HFFc6 (cell line): ENCODE measurements around the gene ABT1. TPM values are rescaled to one million over a fixed set of nuclear protein-coding genes. Genes with fewer than 3 reads are reported as not detected.

Experiments
- DNase-seq: peaks from one replicate; pipeline ENCODE4 v3.0.0-alpha.2; 2018
- H3K27ac Mint-ChIP-seq: 2 replicates; pipeline ENCODE4 v1.8.0; 2020; ENCODE audit warnings: mild to moderate bottlenecking, mixed read lengths
- H3K27me3 Mint-ChIP-seq: 2 replicates; pipeline ENCODE4 v1.8.0; 2021; ENCODE audit warnings: mild to moderate bottlenecking, moderate library complexity, mixed read lengths; ENCODE audit not compliant: insufficient read depth
- H3K36me3 Mint-ChIP-seq: 2 replicates; pipeline ENCODE4 v1.8.0; 2021; ENCODE audit warnings: low read depth, mixed read lengths
- H3K4me1 Mint-ChIP-seq: 2 replicates; pipeline ENCODE4 v1.8.0; 2020; ENCODE audit warnings: low read depth, mixed read lengths
- H3K4me3 Mint-ChIP-seq: 2 replicates; pipeline ENCODE4 v1.8.0; 2020; ENCODE audit warnings: mild to moderate bottlenecking, moderate library complexity, mixed read lengths
- H3K9me3 Mint-ChIP-seq: 2 replicates; pipeline ENCODE4 v1.8.0; 2020; ENCODE audit warnings: mild to moderate bottlenecking, mixed read lengths
- CTCF ChIP-seq: fragments of 200-600 bp; sonication (generic); IDR thresholded peaks from 2 replicates; pipeline ENCODE4 v1.5.0; 2021; ENCODE audit warnings: antibody characterized with exemption, mild to moderate bottlenecking
- total RNA-seq, 6 experiments: library from RNA; stranded (reverse); fragmentation: NEBNext Ultra II Directional; extraction: Animal tissue kit (Norgen Biotek cat#: 25700); gene quantifications; 2 replicates in 1 of 6; 3 replicates in 5 of 6; pipeline ENCODE4 v1.2.3, GENCODE V29; 2021

ABT1 gene
- total RNA-seq, 6 experiments from 2014 or later: 14.2 to 17.2 (median 15.5) TPM

GRCh38 chr6:26609463-26609862 is 12.7 kb downstream of the ABT1 start:
- H3K27ac Mint-ChIP-seq: no peak overlapping the region
- peaks cover 21% of the 10 kb centered on the region for H3K27me3 Mint-ChIP-seq
- no peak for DNase-seq
- H3K36me3 Mint-ChIP-seq: no peaks in the 10 kb centered on the region
- no peak for TF ChIP-seq CTCF
- peaks cover 7% of the 10 kb centered on the region; the same call in 1 of the 2 replicates for H3K4me1 Mint-ChIP-seq
- H3K4me3 Mint-ChIP-seq: no peak overlapping the region
- no peaks in the 10 kb centered on the region; the same call in 1 of the 2 replicates for H3K9me3 Mint-ChIP-seq

DNA sequence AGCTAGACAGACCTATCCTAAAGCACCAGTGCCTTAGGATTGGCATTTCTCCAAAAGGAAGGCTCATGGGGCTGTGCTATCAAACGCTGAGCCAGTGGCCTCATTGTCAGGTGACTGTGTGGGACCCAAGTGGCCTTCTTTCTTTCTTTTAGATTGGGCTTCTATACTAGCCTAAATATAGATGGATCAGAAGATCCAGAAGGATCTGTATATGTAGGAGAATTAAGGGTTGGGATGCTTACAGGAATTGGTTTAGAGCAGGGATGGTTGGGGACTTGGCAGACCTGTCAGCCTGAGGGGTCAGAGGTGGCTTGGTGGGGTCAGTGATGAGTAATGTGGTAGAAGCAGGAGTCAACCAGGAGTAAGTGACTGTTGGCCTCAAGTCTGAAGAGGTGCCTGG is 14.8 kb downstream of the ABT1 start:
- Mint-ChIP-seq H3K36me3 (no peaks in the 10 kb centered on the region), H3K27ac (no peak overlapping the region), H3K27me3 (peaks cover 29% of the 10 kb centered on the region), H3K4me3 (no peak overlapping the region), H3K4me1 (peaks cover 7% of the 10 kb centered on the region; the same call in 1 of the 2 replicates), H3K9me3 (no peaks in the 10 kb centered on the region; the same call in 1 of the 2 replicates)
- DNase-seq: no peak
- no peak for TF ChIP-seq CTCF

- H3K36me3 Mint-ChIP-seq: no peaks in the 10 kb centered on the region
- DNase-seq: no peak
- no peak overlapping the region for H3K27ac Mint-ChIP-seq
- peaks cover 29% of the 10 kb centered on the region for H3K27me3 Mint-ChIP-seq
- H3K9me3 Mint-ChIP-seq: no peaks in the 10 kb centered on the region; the same call in 1 of the 2 replicates
- no peaks in the 10 kb centered on the region for H3K4me1 Mint-ChIP-seq
- H3K4me3 Mint-ChIP-seq: no peak overlapping the region
- no peak for TF ChIP-seq CTCF
Measured at GRCh38 chr6:26613201-26613600, 16.4 kb downstream of the ABT1 start.

GRCh38 chr6:26613689-26614683 is 17.2 kb downstream of the ABT1 start:
- Mint-ChIP-seq H3K27me3 (peaks cover 29% of the 10 kb centered on the region), H3K9me3 (no peaks in the 10 kb centered on the region; the same call in 1 of the 2 replicates), H3K4me3 (no peak overlapping the region), H3K27ac (no peak overlapping the region), H3K36me3 (no peaks in the 10 kb centered on the region), H3K4me1 (no peaks in the 10 kb centered on the region)
- no peak for TF ChIP-seq CTCF
- DNase-seq: no peak

DNA sequence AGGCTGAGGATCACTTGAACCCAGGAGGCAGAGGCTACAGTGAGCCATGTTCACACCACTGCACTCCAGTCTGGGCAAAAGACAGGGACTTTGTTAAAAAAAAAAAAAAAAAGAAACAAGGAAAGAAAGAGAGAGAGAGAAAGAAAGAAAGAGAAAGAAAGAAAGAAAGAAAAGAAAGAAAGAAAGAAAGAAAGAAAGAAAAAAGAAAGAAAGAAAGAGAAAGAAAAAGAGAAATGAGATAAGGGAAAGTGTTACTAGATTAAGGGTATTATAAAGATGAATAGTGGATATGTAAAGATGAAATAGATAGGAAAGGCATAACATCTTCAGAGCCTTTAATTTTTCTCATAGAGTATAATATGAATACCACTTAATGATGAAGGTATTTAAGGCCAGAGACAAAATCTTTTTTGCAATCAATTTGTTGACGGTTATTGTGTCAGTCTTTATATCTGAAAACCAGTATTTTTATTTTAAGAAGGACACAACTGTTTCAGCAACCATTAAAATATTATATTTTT is 26.6 kb downstream of the ABT1 start:
- Mint-ChIP-seq H3K27ac (no peak overlapping the region), H3K4me3 (no peak overlapping the region), H3K36me3 (peaks cover 9% of the 10 kb centered on the region), H3K4me1 (no peaks in the 10 kb centered on the region), H3K9me3 (peaks cover 21% of the 10 kb centered on the region), H3K27me3 (no peaks in the 10 kb centered on the region)
- DNase-seq: no peak
- no peak for TF ChIP-seq CTCF
